GM19043 (cell line): ENCODE measurements around the gene AFAP1L2.

Experiments used
- ATAC-seq: cut with Tn5 transposase; IDR thresholded peaks from one replicate; pipeline ENCODE4 v1.9.1; 2021; ENCODE audit warnings: low read depth; ENCODE audit not compliant: unreplicated experiment

AFAP1L2 gene

GRCh38 chr10:114250236-114250635 is 154.1 kb downstream of the AFAP1L2 start:
- ATAC-seq = no peak

- ATAC-seq = no peak
These were observed 157.5 kb downstream of the AFAP1L2 start for GRCh38 chr10:114246679-114247305.

DNA sequence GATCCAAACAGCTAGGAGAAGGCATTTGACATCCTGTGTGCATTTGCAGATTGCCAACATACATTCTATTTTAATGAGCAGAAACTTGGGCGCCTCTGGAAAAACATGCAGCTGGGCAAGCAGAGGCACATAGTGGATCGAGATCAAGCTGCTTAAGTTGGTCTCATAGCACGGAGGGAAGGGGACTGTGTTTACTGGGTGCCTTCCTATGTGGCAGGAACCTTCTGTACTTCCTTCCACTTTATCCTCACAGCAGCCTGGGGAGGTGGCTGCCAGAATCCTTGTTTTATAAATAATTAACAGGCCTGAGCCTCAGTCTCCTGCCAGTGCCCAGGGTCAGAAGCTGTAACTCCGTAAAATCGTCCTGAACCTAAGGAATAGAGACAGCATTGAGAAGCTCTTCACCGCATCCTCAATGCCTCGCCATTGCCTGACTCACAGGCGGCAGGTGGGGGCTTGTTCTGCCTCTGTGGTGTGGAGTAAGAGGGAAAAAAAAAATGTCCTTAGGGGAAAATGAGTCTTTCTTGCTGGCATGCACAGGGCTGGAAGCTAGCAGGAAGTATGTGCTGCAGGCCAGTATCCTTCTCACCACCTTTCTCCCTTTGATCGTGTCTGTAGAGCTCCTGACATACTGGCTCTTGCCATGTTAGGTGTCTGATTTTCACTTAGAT is 159.0 kb downstream of the AFAP1L2 start:
- no peak for ATAC-seq
